GM23338 (cell line): ENCODE results near the gene CTBP2. TPM values are rescaled to one million over a fixed set of nuclear protein-coding genes. Genes with fewer than 3 reads are reported as not detected.

Experiments used
- ATAC-seq: fragments of 200-7000 bp; cut with Tn5 transposase; 3 replicates; pipeline ENCODE4 v1.9.1; 2020
- DNase-seq: peaks from one replicate; pipeline ENCODE4 v3.0.0-alpha.2; 2015; ENCODE audit warnings: low spot score
- H2AFZ ChIP-seq: fragments of 200-600 bp; sonication (generic); 2 replicates; pipeline ENCODE4 v1.8.0; 2016; ENCODE audit warnings: antibody characterized with exemption, mild to moderate bottlenecking, moderate library complexity
- H3F3A ChIP-seq: fragments of 200-600 bp; sonication (generic); replicated peaks from 2 replicates; pipeline ENCODE4 v1.8.0; 2017; ENCODE audit warnings: antibody characterized with exemption, mixed run types, low read depth
- H3K27ac ChIP-seq: fragments of 200-600 bp; sonication (generic); 2 replicates; pipeline ENCODE4 v1.6.1; 2016; ENCODE audit warnings: low read depth
- H3K27me3 ChIP-seq: fragments of 200-600 bp; sonication (generic); 2 replicates; pipeline ENCODE4 v1.8.0; 2016; ENCODE audit warnings: mild to moderate bottlenecking, mixed run types, moderate library complexity; ENCODE audit not compliant: insufficient read depth
- H3K36me3 ChIP-seq: fragments of 200-600 bp; sonication (generic); 2 replicates; pipeline ENCODE4 v1.8.0; 2016; ENCODE audit warnings: mild to moderate bottlenecking; ENCODE audit not compliant: insufficient read depth
- H3K4me1 ChIP-seq: fragments of 200-600 bp; sonication (generic); 2 replicates; pipeline ENCODE4 v1.8.0; 2016; ENCODE audit warnings: mild to moderate bottlenecking, moderate library complexity; ENCODE audit not compliant: insufficient read depth
- H3K4me2 ChIP-seq: fragments of 200-600 bp; sonication (generic); 2 replicates; pipeline ENCODE4 v1.7.1; 2017; ENCODE audit warnings: mixed run types
- H3K4me3 ChIP-seq: fragments of 200-600 bp; sonication (generic); 2 replicates; pipeline ENCODE4 v1.6.1; 2016; ENCODE audit warnings: mixed run types
- H3K79me2 ChIP-seq: fragments of 200-600 bp; sonication (generic); replicated peaks from 2 replicates; pipeline ENCODE4 v1.8.0; 2017; ENCODE audit warnings: mild to moderate bottlenecking; ENCODE audit not compliant: insufficient read depth
- H3K9me2 ChIP-seq: fragments of 200-600 bp; sonication (generic); 2 replicates; pipeline ENCODE4 v1.8.0; 2017; ENCODE audit not compliant: insufficient read depth
- H4K20me1 ChIP-seq: fragments of 200-600 bp; sonication (generic); replicated peaks from 2 replicates; pipeline ENCODE4 v1.8.0; 2017; ENCODE audit warnings: mild to moderate bottlenecking; ENCODE audit not compliant: insufficient read depth
- H3K27ac Mint-ChIP-seq: 2 replicates; pipeline ENCODE4 v1.8.0; 2020; ENCODE audit warnings: inconsistent platforms, mild to moderate bottlenecking, moderate library complexity, mixed read lengths
- H3K27me3 Mint-ChIP-seq: 3 replicates; pipeline ENCODE4 v1.8.0; 2022; ENCODE audit warnings: low read depth, mild to moderate bottlenecking, moderate library complexity, mixed read lengths, inconsistent platforms; ENCODE audit not compliant: insufficient read depth, poor library complexity
- H3K36me3 Mint-ChIP-seq: 3 replicates; pipeline ENCODE4 v1.8.0; 2021; ENCODE audit warnings: low read depth, mild to moderate bottlenecking, inconsistent platforms, moderate library complexity, mixed read lengths
- H3K4me1 Mint-ChIP-seq: 3 replicates; pipeline ENCODE4 v1.8.0; 2020; ENCODE audit warnings: mild to moderate bottlenecking, inconsistent platforms, mixed read lengths
- H3K4me3 Mint-ChIP-seq: 3 replicates; pipeline ENCODE4 v1.8.0; 2021; ENCODE audit warnings: moderate library complexity, mild to moderate bottlenecking, inconsistent platforms, mixed read lengths
- H3K9me3 Mint-ChIP-seq: 3 replicates; pipeline ENCODE4 v1.8.0; 2020; ENCODE audit warnings: moderate library complexity, mild to moderate bottlenecking, inconsistent platforms, mixed read lengths
- CREB1 ChIP-seq: fragments of 250-450 bp; sonication (Bioruptor Pico); IDR thresholded peaks from 2 replicates; pipeline ENCODE4 v1.5.0; 2020; ENCODE audit warnings: low read depth, mild to moderate bottlenecking, moderate library complexity
- ETS1 ChIP-seq: IDR thresholded peaks from 2 replicates; pipeline ENCODE4 v1.6.1; 2016; ENCODE audit warnings: antibody characterized with exemption
- EZH2 ChIP-seq: fragments of 200-600 bp; sonication (generic); IDR thresholded peaks from one replicate; pipeline ENCODE4 v1.8.0; 2017; ENCODE audit warnings: antibody characterized with exemption, mild to moderate bottlenecking, low read depth; ENCODE audit not compliant: unreplicated experiment
- JUNB ChIP-seq: IDR thresholded peaks from one replicate; pipeline ENCODE4 v1.6.1; 2016; ENCODE audit warnings: antibody characterized with exemption; ENCODE audit not compliant: unreplicated experiment
- NANOG ChIP-seq: IDR thresholded peaks from 2 replicates; pipeline ENCODE4 v1.6.1; 2016; ENCODE audit warnings: antibody characterized with exemption, borderline replicate concordance
- POLR2AphosphoS5 ChIP-seq: IDR thresholded peaks from 2 replicates; pipeline ENCODE4 v1.6.1; 2016; ENCODE audit warnings: antibody characterized with exemption, low read depth
- REST ChIP-seq: IDR thresholded peaks from one replicate; pipeline ENCODE4 v1.6.1; 2018; ENCODE audit warnings: antibody characterized with exemption; ENCODE audit not compliant: unreplicated experiment
- STAT1 ChIP-seq: IDR thresholded peaks from one replicate; pipeline ENCODE4 v1.6.1; 2016; ENCODE audit warnings: antibody characterized with exemption; ENCODE audit not compliant: unreplicated experiment
- ZNF331 ChIP-seq: fragments of 250-450 bp; sonication (Bioruptor Pico); IDR thresholded peaks from 2 replicates; pipeline ENCODE4 v1.5.0; 2020; ENCODE audit warnings: low read depth, mild to moderate bottlenecking, moderate library complexity
- polyA plus RNA-seq: library from polyadenylated mRNA; unstranded; fragments of >200 nt; fragmentation: Nextera tagmentation; extraction: Ambion mirVana; gene quantifications from 2 replicates; pipeline ENCODE4 v1.2.1, GENCODE V29; 2016
- total RNA-seq: library from RNA; depleted of rRNA; stranded (reverse); fragments of >200 nt; shearing (Covaris generic); gene quantifications from 2 replicates; pipeline ENCODE4 v1.2.3, GENCODE V29; 2014

Gene CTBP2
- total and polyA plus RNA-seq, 2 experiments from 2014 or later: 133 to 265 TPM

- Mint-ChIP-seq H3K4me3 (peak overlapping the region; percentile 36; the same call in 1 of the 3 replicates), H3K4me1 (peaks cover 86% of the 10 kb centered on the region), H3K9me3 (no peaks in the 10 kb centered on the region), H3K27ac (peak overlapping the region; percentile 51), H3K27me3 (peaks cover 24% of the 10 kb centered on the region), H3K36me3 (peaks cover 80% of the 10 kb centered on the region)
- Histone ChIP-seq H3K4me1 (peaks cover 91% of the 10 kb centered on the region), H3K27me3 (no peaks in the 10 kb centered on the region), H3K4me3 (no peak overlapping the region), H3K9me2 (no peaks in the 10 kb centered on the region), H3K27ac (no peak overlapping the region), H3K36me3 (peaks cover 7% of the 10 kb centered on the region), H3K4me2 (no peak overlapping the region), H3K79me2 (peaks cover 100% of the 10 kb centered on the region), H2AFZ (no peak overlapping the region), H3F3A (peaks cover 29% of the 10 kb centered on the region), H4K20me1 (peaks cover 97% of the 10 kb centered on the region)
- no peak for DNase-seq
- TF ChIP-seq CREB1 (CRISPR knock-in tag): no peak
- peak; percentile 33; the same call in 1 of the 2 replicates for TF ChIP-seq POLR2AphosphoS5
- no peak for ATAC-seq
Observed at GRCh38 chr10:125141150-125141859, 19.1 kb downstream of the CTBP2 start.

GRCh38 chr10:125140151-125140550 is 20.2 kb downstream of the CTBP2 start:
- TF ChIP-seq REST (no peak), ETS1 (no peak), EZH2 (no peak), ZNF331 (no peak), STAT1 (no peak), JUNB (no peak), NANOG (no peak)
- H3K36me3 Mint-ChIP-seq: peaks cover 82% of the 10 kb centered on the region
- no peaks in the 10 kb centered on the region for H3K27me3 ChIP-seq

More at GRCh38 chr10:125140151-125140550, 20.2 kb downstream of the CTBP2 start:
- DNase-seq (no peak), ATAC-seq (no peak)
- Histone ChIP-seq H3K36me3 (peaks cover 7% of the 10 kb centered on the region), H3K9me2 (no peaks in the 10 kb centered on the region), H3K79me2 (peaks cover 100% of the 10 kb centered on the region), H4K20me1 (peaks cover 98% of the 10 kb centered on the region), H3F3A (peaks cover 29% of the 10 kb centered on the region), H3K27ac (peak overlapping the region; percentile 72; the same call in 1 of the 2 replicates), H2AFZ (no peak overlapping the region), H3K4me2 (no peak overlapping the region), H3K4me1 (peaks cover 91% of the 10 kb centered on the region), H3K4me3 (no peak overlapping the region)
- Mint-ChIP-seq H3K4me3 (no peak overlapping the region), H3K9me3 (no peaks in the 10 kb centered on the region; the same call in 2 of the 3 replicates), H3K27ac (peak overlapping the region; percentile 4; the same call in 1 of the 2 replicates), H3K27me3 (peaks cover 34% of the 10 kb centered on the region), H3K4me1 (peaks cover 88% of the 10 kb centered on the region)
